Upper lobe of left lung (tissue), 4 donors: ENCODE data around the gene HILPDA.

Experiments
- EP300 ChIP-seq, 4 donors: sonication (generic); formaldehyde crosslinking; IDR thresholded peaks; one replicate each; pipeline ENCODE4 v1.5.1; 2017; ENCODE audit warnings: antibody characterized with exemption in 4 of 4, control low read depth in 2 of 4
- POLR2A ChIP-seq, 4 donors: fragments of 450-650 bp; IDR thresholded peaks; one replicate each; pipeline ENCODE4 v1.5.1; 2016 to 2017; ENCODE audit warnings: antibody characterized with exemption in 4 of 4, mild to moderate bottlenecking in 2 of 4
- POLR2AphosphoS5 ChIP-seq, 2 donors: sonication (generic); formaldehyde crosslinking; IDR thresholded peaks; one replicate each; pipeline ENCODE4 v1.5.1; 2017; ENCODE audit warnings: antibody characterized with exemption in 2 of 2
- TF ChIP-seq, protein P1 (sequence below), 6 experiments: fragments of 450-650 bp in 4 of 6; fragments of 200-600 bp in 2 of 6; sonication (generic) in 2 of 6; IDR thresholded peaks; one replicate each; pipeline ENCODE4 v1.5.1; 2016 to 2019; ENCODE audit warnings: antibody characterized with exemption in 6 of 6

DNA sequence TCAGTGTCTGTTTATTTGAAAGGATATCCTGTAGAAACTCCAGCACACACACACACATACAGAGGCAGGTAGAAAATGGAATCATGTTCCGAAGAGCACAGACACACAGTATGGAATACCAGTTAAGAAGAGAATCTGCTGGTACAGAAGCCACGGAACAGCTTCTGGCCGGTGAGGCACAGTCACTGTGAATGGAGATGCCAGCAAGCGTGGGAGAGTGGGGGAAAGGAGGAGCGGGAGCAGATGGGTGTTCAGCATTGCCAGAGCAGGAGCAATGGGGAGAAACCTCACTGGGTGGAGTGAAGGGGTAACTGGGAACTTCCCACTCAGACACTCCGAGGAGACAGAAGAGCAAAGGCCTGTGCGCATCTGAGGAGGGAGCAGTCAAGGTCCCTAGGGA lies 36.4 kb upstream of the HILPDA start:
- TF ChIP-seq, protein P1, sequence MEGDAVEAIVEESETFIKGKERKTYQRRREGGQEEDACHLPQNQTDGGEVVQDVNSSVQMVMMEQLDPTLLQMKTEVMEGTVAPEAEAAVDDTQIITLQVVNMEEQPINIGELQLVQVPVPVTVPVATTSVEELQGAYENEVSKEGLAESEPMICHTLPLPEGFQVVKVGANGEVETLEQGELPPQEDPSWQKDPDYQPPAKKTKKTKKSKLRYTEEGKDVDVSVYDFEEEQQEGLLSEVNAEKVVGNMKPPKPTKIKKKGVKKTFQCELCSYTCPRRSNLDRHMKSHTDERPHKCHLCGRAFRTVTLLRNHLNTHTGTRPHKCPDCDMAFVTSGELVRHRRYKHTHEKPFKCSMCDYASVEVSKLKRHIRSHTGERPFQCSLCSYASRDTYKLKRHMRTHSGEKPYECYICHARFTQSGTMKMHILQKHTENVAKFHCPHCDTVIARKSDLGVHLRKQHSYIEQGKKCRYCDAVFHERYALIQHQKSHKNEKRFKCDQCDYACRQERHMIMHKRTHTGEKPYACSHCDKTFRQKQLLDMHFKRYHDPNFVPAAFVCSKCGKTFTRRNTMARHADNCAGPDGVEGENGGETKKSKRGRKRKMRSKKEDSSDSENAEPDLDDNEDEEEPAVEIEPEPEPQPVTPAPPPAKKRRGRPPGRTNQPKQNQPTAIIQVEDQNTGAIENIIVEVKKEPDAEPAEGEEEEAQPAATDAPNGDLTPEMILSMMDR (IDR thresholded peaks at IDR 0.05): no peak
- no peak for TF ChIP-seq POLR2AphosphoS5 (IDR thresholded peaks at IDR 0.05)
- no peak for TF ChIP-seq POLR2A (IDR thresholded peaks at IDR 0.05)
- TF ChIP-seq EP300 (IDR thresholded peaks at IDR 0.05): no peak
